COR-L47 (cell line): ENCODE data around the gene AP1S1.
"Not testable (repeated sequence)": the region's sequence is repeated elsewhere in the genome, so short reads cannot be mapped to it uniquely, and the experiment has no call there.

Experiments used
- DNase-seq: peaks from one replicate; lab custom pipeline; 2025; lab: John Stamatoyannopoulos, UW

AP1S1 gene

DNA sequence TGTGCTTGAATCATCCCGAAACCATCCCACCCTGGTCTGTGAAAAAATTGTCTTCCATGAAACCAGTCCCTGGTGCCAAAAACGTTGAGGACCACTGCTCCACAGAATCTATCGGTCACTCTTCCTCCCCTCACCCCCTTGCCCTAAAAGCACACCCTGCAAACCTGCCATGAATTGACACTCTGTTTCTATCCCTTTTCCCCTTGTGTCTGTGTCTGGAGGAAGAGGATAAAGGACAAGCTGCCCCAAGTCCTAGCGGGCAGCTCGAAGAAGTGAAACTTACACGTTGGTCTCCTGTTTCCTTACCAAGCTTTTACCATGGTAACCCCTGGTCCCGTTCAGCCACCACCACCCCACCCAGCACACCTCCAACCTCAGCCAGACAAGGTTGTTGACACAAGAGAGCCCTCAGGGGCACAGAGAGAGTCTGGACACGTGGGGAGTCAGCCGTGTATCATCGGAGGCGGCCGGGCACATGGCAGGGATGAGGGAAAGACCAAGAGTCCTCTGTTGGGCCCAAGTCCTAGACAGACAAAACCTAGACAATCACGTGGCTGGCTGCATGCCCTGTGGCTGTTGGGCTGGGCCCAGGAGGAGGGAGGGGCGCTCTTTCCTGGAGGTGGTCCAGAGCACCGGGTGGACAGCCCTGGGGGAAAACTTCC is 28.2 kb upstream of the AP1S1 start:
- no peak for DNase-seq

DNA sequence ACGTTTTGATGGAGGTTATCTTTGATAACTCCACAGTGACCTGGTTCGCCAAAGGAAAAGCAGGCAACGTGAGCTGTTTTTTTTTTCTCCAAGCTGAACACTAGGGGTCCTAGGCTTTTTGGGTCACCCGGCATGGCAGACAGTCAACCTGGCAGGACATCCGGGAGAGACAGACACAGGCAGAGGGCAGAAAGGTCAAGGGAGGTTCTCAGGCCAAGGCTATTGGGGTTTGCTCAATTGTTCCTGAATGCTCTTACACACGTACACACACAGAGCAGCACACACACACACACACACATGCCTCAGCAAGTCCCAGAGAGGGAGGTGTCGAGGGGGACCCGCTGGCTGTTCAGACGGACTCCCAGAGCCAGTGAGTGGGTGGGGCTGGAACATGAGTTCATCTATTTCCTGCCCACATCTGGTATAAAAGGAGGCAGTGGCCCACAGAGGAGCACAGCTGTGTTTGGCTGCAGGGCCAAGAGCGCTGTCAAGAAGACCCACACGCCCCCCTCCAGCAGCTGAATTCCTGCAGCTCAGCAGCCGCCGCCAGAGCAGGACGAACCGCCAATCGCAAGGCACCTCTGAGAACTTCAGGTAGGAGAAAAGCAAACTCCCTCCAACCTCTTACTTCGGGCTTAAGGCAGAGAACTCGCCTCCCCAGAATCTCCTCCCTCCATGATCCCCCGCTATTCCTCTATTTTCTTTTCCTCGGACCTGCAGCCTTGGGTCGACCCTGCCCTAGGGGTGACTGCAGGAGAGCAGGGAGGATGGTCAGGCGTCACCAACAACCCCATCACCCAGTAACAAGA is 27.4 kb upstream of the AP1S1 start, which contains the start of gene SERPINE1:
Gene SERPINE1, plus strand, starts transcription at position 454 of the 809 bp plus-strand sequence. CDS start 1,290 bp downstream, outside the sequence.
- DNase-seq: peak; percentile 33

DNA sequence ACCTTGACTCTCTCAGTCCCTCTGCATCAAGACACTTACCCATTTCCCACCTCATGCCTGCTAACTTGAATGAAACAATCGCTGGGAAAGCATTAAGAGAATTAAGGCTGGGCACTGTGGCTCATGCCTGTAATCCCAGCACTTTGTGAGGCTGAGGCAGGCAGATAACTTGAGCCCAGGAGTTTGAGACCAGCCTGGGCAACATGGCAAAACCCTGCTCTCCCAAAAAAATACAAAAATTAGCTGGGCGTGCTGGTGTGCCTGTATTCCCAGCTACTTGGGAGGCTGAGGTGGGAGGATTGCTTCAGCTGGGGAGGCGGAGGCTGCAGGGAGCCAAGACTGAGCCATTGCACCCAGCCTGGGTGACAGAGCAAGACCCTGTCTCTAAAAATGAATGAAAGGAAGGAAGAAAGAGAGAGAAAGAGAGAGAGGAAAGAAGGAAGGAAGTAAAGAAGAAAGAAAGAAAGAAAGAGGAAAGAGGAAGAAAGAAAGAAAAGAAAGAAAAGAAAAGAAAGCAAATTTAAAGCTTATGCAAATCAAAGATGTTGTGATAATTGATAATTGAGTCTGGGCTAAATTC is 26.7 kb upstream of the AP1S1 start:
- DNase-seq: no peak

DNA sequence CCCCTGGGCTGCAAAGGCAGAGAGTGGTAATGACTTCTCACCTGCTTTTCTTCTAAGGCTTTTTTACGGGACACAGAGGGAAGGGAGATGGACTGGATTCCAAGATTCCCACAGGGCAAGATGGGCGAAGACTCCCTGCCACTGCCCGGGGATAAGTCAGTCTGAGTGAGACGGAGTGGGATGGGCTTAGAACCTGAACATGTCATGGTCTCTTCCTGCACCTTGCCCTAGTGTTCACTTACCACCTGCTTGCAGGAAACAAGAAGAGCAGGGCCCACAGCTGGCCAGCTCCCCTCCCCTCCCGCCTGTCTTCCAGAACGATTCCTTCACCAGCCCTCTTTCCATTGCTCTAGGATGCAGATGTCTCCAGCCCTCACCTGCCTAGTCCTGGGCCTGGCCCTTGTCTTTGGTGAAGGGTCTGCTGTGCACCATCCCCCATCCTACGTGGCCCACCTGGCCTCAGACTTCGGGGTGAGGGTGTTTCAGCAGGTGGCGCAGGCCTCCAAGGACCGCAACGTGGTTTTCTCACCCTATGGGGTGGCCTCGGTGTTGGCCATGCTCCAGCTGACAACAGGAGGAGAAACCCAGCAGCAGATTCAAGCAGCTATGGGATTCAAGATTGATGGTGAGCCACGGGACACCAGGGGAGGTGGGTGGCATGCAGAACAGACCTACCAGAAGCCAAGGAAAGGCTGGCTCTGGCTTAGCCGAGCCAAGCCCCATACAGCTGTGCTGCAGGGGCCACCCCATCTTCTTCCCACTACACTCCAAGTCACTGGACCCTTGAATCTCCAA is 26.0 kb upstream of the AP1S1 start:
- no peak for DNase-seq

GRCh38 chr7:101129603-101130117 is 24.6 kb upstream of the AP1S1 start:
- DNase-seq: no peak

DNA sequence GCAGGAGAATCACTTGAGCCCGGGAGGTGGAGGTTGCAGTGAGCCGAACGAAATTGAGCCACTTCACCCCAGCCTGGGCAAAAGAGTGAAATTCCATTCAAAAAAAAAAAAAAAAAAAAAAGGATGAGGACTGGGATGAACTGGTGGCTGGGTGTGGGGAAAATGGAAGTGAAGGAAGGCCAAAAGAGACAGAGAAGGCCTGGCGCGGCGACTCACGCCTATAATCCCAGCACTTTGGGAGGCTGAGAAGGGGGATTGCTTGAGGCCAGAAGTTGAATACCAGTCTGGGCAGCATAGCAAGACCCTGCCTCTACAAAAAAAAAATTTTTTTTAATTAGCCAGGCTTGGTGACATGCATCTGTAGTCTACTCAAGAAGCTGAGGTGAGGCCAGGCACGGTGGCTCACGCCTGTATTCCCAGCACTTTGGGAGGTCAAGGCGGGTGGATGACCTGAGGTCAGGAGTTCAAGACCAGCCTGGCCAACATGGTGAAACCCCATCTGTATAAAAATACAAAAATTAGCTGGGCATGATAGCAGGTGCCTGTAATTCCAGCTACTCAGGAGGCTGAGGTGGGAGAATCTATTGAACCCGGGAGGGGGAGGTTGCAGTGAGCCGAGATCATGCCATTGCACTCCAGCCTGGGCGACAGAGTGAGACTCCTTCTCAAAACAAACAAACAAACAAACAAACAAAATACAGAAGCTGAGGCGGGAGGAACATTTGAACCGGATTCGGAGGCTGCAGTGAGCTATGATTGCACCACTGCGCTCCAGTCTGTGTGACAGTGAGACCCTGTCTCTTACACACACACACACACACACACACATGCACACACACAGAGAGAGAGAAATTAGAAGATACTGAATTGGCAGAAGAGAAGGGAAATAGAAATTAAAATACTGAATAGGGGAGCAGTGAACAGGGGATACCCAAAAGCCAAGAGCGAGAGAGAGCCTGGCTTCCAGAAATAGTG is 21.4 kb upstream of the AP1S1 start:
- not testable (repeated sequence) for DNase-seq

DNA sequence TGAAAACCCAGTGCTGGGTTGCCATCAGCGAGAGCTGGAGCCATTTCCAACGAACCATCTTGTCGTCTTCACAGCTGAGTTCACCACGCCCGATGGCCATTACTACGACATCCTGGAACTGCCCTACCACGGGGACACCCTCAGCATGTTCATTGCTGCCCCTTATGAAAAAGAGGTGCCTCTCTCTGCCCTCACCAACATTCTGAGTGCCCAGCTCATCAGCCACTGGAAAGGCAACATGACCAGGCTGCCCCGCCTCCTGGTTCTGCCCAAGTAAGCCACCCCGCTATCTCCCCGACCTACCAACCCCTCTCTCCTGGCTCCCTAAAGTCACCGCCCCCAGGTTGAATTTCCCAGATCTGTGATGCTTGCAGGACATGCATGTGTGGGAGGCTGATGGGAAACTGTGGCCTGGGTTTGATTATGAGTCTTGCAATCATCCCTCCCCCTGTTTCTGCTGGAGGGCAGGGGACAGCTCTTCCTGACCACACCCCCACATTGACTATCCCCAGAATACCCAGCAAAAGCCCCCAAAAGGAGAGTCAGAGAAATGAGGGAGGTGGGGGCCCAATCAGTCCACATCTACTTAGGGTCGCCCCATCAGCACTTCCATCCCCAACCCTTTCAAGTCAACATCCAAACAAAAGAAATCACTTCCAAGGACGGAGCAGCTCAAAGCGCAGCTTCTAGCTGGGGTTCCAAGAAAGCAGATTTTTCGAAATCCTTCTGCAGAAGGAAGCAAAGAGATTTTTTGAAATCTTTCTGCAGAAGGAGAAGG is 20.5 kb upstream of the AP1S1 start:
- DNase-seq: no peak

GRCh38 chr7:101134399-101134980 is 19.8 kb upstream of the AP1S1 start:
- DNase-seq: peak; percentile 22

DNA sequence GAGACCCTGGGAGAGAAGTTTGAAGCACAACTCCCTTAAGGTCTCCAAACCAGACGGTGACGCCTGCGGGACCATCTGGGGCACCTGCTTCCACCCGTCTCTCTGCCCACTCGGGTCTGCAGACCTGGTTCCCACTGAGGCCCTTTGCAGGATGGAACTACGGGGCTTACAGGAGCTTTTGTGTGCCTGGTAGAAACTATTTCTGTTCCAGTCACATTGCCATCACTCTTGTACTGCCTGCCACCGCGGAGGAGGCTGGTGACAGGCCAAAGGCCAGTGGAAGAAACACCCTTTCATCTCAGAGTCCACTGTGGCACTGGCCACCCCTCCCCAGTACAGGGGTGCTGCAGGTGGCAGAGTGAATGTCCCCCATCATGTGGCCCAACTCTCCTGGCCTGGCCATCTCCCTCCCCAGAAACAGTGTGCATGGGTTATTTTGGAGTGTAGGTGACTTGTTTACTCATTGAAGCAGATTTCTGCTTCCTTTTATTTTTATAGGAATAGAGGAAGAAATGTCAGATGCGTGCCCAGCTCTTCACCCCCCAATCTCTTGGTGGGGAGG is 16.5 kb upstream of the AP1S1 start:
- no peak for DNase-seq

- DNase-seq: peak; percentile 74
These were observed 15.9 kb upstream of the AP1S1 start for GRCh38 chr7:101138213-101138870.

- DNase-seq: no peak
These were observed 14.0 kb upstream of the AP1S1 start for GRCh38 chr7:101140339-101140699.

DNA sequence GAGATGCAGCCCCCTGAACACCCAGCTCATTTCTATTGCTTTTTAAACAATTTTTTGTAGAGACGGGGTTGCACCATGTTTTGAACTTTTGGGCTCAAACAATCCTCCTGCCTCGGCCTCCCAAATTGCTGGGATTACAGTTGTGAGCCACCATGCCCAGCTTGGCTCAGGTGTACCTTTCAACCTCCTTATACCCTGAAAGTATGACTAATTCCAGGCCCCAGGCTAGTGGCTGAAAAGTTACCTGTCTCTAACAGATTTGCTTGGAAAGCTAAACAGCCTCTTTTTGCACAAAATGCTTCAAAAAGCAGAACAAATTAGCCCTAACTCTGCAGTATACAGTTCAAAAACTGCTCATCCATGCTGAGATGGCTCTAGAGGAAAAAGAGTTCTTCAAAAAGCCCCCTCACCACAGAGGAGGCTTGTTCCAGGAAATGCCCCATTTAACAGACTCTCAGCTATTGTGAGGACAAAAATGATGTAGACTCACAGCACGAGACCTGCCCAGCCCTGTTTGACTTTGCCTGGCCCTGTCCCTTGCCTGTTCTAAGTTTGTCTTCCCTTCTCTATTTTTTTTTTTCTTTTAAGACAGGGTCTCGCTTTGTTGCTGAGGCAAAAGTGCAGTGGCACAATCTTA is 13.4 kb upstream of the AP1S1 start:
- no peak for DNase-seq

- DNase-seq: no peak
These were observed 2.2 kb upstream of the AP1S1 start for GRCh38 chr7:101151908-101152651.

DNA sequence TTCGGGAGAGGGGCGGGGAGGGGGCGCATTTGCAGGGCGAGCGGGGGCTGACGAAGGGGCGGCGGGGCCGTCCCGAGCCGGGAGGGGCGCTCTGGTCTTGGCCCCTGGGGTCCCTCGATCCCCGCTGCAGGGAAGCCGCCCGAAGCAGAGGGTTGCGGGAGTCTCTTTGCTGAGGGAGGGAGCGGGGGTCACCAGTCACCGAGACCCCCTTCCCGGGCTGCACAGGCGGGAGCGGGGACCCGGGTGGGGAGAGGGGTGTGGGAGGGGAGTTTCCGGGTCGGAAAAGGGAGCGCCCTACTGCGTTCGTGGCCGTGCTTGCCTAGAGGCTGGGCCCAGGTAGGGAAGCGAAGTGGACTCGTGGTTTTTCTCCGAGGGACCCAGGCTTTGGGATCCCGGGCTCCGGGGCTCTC is 422 bp downstream of the AP1S1 start:
- DNase-seq: peak; percentile 19

GRCh38 chr7:101155303-101155702 is 1.0 kb downstream of the AP1S1 start:
- DNase-seq: no peak

GRCh38 chr7:101156277-101156676 is 2.0 kb downstream of the AP1S1 start:
- DNase-seq: no peak

DNA sequence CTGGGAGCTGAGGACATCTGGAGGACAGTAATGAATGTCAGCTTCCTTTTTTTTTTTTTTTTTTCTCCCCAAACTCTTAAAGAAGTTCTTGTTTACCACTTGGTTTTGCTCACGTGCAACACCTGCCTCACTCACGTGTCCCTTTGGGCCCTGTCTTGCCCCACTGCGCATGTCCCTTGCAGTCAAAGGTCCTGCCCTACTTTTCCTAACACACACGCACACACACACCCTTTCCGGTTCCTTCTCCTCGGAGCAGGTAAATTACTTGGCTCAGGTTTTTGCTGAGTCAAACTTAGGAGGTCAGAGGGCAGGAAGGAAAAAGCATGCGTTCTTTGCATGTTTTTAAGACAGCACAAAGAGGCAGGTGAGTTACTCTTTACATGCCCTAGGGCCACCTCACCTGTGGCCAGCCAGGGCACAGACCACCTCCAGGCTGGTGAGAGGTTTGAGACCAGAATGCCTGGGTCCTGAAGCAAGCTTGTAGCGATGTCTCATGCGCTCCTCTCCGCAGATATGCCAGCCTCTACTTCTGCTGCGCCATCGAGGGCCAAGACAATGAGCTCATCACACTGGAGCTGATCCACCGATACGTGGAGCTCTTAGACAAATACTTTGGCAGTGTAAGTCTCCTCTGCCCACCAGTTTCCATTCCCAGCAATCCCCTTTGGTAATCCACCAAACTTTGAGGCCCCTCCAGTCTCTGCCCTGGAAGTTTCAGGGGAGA is 2.8 kb downstream of the AP1S1 start:
- no peak for DNase-seq
